Breast epithelium (tissue), 4 donors: ENCODE results near the gene SLC38A9. TPM values are rescaled to one million over a fixed set of nuclear protein-coding genes. Genes with fewer than 3 reads are reported as not detected.

Experiments used
- DNase-seq, 2 donors: peaks; one replicate each; pipeline ENCODE4 v3.0.0-alpha.2; 2019; ENCODE audit warnings: low spot score in 2 of 2
- H3K27ac ChIP-seq, 2 donors: fragments of 200-600 bp; sonication (generic) in 1 of 2; one replicate each; pipeline ENCODE4 v1.5.1; 2016 to 2019; ENCODE audit warnings: mild to moderate bottlenecking in 1 of 2
- H3K27me3 ChIP-seq, 2 donors: fragments of 200-600 bp; sonication (generic) in 1 of 2; one replicate each; pipeline versions ENCODE4 v1.5.1 to v1.6.0; 2017 to 2019; ENCODE audit warnings: control low read depth in 1 of 2, mild to moderate bottlenecking in 1 of 2
- H3K36me3 ChIP-seq: fragments of 200-600 bp; one replicate; pipeline ENCODE4 v1.5.1; 2019
- H3K4me1 ChIP-seq, 2 donors: fragments of 200-600 bp; sonication (generic); one replicate each; pipeline ENCODE4 v1.5.1; 2016 to 2019; ENCODE audit warnings: control low read depth in 1 of 2
- H3K4me3 ChIP-seq, 3 donors: fragments of 200-600 bp; sonication (generic); 1 replicate in 2 of 3; 2 replicates in 1 of 3; pipeline ENCODE4 v1.5.1; 2016 to 2019; ENCODE audit warnings: mild to moderate bottlenecking in 3 of 3, moderate library complexity in 2 of 3
- H3K9me3 ChIP-seq, 2 donors: fragments of 200-600 bp; sonication (generic) in 1 of 2; one replicate each; pipeline ENCODE4 v1.5.1; 2016 to 2019; ENCODE audit warnings: control low read depth in 1 of 2
- POLR2A ChIP-seq: fragments of 450-650 bp; IDR thresholded peaks from one replicate; pipeline ENCODE4 v1.6.1; 2016; ENCODE audit warnings: antibody characterized with exemption, mild to moderate bottlenecking, moderate library complexity
- POLR2AphosphoS5 ChIP-seq, 3 donors: sonication (generic); formaldehyde crosslinking; IDR thresholded peaks; one replicate each; pipeline ENCODE4 v1.6.1; 2017; ENCODE audit warnings: antibody characterized with exemption in 3 of 3
- intact Hi-C: fragments of 100-400 bp; cut with DNase I; formaldehyde crosslinking; loops from one replicate; pipeline ENCODE4 v1.15.1; 2023; ENCODE audit warnings: low total_unique reads
- total RNA-seq, 3 donors: library from RNA; depleted of rRNA; stranded (reverse); fragments of >200 nt; gene quantifications; one replicate each; pipeline ENCODE4 v1.1.0, GENCODE V29; 2016
- TF ChIP-seq, protein P1 (sequence below), 3 donors: fragments of 450-650 bp; IDR thresholded peaks; one replicate each; pipeline ENCODE4 v1.5.1; 2016 to 2017; ENCODE audit warnings: antibody characterized with exemption in 3 of 3, mild to moderate bottlenecking in 3 of 3, moderate library complexity in 3 of 3

Gene SLC38A9
- total RNA-seq, 3 donors from 2014 or later: 25.2 to 35.1 (median 28.6) TPM

DNA sequence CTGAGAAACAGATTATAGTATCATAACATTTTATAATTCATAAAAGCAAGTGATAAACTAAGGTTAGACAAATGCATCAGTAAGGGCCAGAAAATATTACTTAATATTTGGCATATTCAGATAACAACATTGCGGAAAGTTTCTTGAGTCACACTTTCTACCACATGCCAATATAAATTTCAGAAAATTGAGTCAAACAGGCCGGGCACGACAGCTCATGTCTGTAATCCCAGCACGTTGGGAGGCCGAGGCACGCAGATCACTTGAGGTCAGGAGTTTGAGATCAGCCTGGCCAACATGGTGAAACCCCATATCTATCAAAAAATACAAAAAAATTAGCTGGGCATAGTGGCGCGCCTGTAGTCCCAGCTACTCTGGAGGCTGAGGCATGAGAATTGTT, 47.1 kb downstream of the SLC38A9 start:
- no peak for DNase-seq
- intact Hi-C loops: no loop called here

DNA sequence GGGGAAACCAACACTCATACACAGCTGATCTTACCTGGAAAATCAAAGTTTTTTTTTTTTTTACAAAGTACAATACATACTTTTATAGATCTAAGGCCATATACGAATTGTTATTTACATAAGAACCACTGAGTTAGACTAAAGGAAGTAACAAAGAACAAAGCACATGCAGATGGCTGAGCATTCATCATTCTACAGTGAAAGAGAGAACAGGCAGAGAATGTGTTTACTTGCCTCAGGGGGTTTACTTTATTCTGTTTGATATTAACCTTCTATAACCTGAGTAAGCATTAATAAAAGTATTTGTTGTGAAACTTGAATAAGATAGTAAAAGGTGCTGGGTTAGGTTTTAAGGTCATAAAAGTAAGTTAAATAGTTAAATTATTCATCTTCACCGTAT, 54.7 kb downstream of the SLC38A9 start:
- TF ChIP-seq POLR2A (no peak), POLR2AphosphoS5 (IDR thresholded peaks at IDR 0.05) (no peak)
- TF ChIP-seq, protein P1, sequence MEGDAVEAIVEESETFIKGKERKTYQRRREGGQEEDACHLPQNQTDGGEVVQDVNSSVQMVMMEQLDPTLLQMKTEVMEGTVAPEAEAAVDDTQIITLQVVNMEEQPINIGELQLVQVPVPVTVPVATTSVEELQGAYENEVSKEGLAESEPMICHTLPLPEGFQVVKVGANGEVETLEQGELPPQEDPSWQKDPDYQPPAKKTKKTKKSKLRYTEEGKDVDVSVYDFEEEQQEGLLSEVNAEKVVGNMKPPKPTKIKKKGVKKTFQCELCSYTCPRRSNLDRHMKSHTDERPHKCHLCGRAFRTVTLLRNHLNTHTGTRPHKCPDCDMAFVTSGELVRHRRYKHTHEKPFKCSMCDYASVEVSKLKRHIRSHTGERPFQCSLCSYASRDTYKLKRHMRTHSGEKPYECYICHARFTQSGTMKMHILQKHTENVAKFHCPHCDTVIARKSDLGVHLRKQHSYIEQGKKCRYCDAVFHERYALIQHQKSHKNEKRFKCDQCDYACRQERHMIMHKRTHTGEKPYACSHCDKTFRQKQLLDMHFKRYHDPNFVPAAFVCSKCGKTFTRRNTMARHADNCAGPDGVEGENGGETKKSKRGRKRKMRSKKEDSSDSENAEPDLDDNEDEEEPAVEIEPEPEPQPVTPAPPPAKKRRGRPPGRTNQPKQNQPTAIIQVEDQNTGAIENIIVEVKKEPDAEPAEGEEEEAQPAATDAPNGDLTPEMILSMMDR (IDR thresholded peaks at IDR 0.05): no peak
- Histone ChIP-seq H3K36me3 (no peaks in the 10 kb centered on the region), H3K27ac (no peak overlapping the region), H3K4me3 (no peak overlapping the region), H3K4me1 (no peaks in the 10 kb centered on the region), H3K27me3 (no peaks in the 10 kb centered on the region), H3K9me3 (no peaks in the 10 kb centered on the region)
- intact Hi-C loops: no loop called here
- no peak for DNase-seq

More for the DNA sequence above, 47.1 kb downstream of the SLC38A9 start:
- Histone ChIP-seq H3K4me3 (no peak overlapping the region), H3K27ac (no peak overlapping the region), H3K4me1 (no peaks in the 10 kb centered on the region), H3K27me3 (no peaks in the 10 kb centered on the region), H3K36me3 (no peaks in the 10 kb centered on the region), H3K9me3 (no peaks in the 10 kb centered on the region)
- no peak for TF ChIP-seq POLR2A
- no peak for TF ChIP-seq POLR2AphosphoS5 (IDR thresholded peaks at IDR 0.05)

DNA sequence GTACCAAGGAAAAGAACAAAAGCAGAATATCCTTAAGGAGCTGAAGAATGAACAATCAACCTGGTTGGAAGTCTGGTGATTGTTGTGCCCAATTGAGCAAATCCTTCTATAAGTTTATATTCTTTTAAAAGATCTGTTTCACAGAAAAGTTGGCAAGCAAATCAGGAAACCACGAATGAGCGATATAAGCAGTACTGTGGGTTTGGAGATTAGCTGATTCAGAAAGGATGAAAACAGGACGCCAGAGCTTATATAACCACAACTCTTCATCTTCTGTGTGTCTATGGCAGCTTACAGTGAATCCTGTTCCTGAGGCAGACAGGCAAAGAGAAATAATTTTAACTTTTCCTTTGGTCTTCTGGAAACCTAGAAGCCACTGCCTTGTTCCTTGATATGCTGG, 61.7 kb downstream of the SLC38A9 start:
- no peak for DNase-seq
- Histone ChIP-seq H3K4me3 (no peak overlapping the region), H3K4me1 (no peaks in the 10 kb centered on the region), H3K27ac (no peak overlapping the region), H3K9me3 (no peaks in the 10 kb centered on the region), H3K36me3 (no peaks in the 10 kb centered on the region), H3K27me3 (no peaks in the 10 kb centered on the region)
- intact Hi-C loops: no loop called here
- TF ChIP-seq, protein P1 (IDR thresholded peaks at IDR 0.05): no peak
- TF ChIP-seq POLR2A (no peak), POLR2AphosphoS5 (IDR thresholded peaks at IDR 0.05) (no peak)

DNA sequence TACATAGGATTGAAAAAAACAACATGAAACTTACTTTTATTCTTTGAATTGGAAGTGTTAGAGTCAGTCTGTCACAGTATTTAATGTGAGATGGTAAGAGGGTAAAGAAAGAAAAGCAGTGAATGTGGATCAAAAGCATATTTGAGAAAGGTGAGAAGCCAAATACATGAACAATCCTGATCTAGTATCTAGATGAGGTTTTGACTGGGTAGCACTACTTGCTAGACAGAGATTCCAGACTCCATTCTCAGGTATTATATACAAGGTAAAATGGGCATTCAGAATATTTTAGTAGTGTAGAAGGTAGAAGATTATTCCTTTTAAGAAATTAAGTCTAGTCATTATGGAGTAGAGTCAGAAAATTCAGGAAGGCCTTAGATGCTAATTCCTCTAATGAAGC, 62.2 kb downstream of the SLC38A9 start:
- Histone ChIP-seq H3K36me3 (no peaks in the 10 kb centered on the region), H3K4me1 (no peaks in the 10 kb centered on the region), H3K27ac (no peak overlapping the region), H3K9me3 (no peaks in the 10 kb centered on the region), H3K4me3 (no peak overlapping the region), H3K27me3 (no peaks in the 10 kb centered on the region)
- no peak for DNase-seq
- intact Hi-C loops: no loop called here
- no peak for TF ChIP-seq POLR2AphosphoS5 (IDR thresholded peaks at IDR 0.05)
- TF ChIP-seq, protein P1 (IDR thresholded peaks at IDR 0.05): no peak
- no peak for TF ChIP-seq POLR2A

DNA sequence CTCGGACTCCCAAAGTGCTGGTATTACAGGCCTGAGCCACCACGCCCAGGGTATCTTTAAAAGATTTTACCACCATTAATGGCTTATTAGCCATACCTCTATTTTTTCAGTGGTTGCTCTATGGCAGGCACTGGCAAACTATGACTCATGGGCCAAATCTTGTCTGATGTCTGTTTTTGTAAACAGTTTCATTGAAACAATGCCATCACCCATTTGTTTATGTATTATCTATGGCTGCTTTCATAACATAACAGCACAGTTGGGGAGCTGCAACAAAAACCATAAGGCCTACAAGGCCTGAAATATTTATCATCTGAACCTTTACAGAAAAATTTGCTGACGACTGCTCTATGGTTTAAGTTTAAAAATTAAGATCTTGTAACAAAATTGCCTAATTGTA, 66.8 kb downstream of the SLC38A9 start:
- Histone ChIP-seq H3K4me3 (no peak overlapping the region), H3K27ac (peak overlapping the region in 1 of 2 donors; percentile 43), H3K36me3 (no peaks in the 10 kb centered on the region), H3K4me1 (no peaks in the 10 kb centered on the region), H3K9me3 (no peaks in the 10 kb centered on the region), H3K27me3 (no peaks in the 10 kb centered on the region)
- no peak for DNase-seq
- intact Hi-C loops: no loop called here
- TF ChIP-seq POLR2A (no peak), POLR2AphosphoS5 (IDR thresholded peaks at IDR 0.05) (no peak)

- Histone ChIP-seq H3K36me3 (no peaks in the 10 kb centered on the region), H3K9me3 (no peaks in the 10 kb centered on the region), H3K27ac (peak overlapping the region; percentile 32 to 70), H3K27me3 (no peaks in the 10 kb centered on the region), H3K4me3 (no peak overlapping the region), H3K4me1 (peaks cover 0 to 7% of the 10 kb centered on the region in 2 donors)
- no peak for TF ChIP-seq POLR2AphosphoS5 (IDR thresholded peaks at IDR 0.05)
- TF ChIP-seq POLR2A: no peak
- TF ChIP-seq, protein P1 (IDR thresholded peaks at IDR 0.05): no peak
- intact Hi-C loops: no loop called here
- DNase-seq: no peak
Observed at GRCh38 chr5:55638455-55638854, 73.7 kb downstream of the SLC38A9 start.
